Measurements from ENCODE around the gene ABTB1.

The ABTB1 gene

DNA sequence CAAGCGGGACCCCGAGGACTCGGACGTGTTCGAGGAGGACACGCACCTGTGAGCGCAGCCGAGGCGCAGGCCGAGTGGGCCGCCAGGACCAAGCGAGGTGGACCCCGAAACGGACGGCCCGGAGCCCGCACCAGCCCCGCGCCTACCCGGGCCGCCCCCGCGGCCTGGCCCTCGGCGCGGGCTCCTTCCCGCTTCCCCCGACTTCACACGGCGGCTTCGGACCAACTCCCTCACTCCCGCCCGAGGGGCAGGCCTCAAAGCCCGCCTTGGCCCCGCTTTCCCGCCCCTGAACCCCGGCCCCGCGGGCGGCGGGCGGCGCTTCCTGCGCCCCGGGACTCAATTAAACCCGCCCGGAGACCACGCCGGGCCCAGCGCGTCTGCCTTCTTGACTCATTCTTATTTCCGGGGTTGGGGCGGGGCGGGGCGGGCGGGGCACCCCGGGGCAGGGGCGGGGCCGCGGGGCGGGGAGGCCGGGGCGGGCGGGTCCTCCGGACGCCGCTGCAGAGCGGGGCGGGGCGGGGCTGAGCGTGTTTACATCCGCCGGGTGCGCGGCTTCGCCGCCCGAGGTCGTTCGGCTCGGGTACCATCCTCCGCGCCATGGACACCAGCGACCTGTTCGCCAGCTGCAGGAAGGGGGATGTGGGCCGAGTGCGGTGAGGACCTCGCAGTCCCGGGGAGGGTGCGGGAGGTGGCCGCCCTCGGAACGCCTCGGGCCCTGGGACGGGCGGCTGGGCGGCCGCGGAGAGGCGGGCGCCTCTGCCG is at the start of gene ABTB1:
ABTB1 (plus strand) TSS at position 524 of the 762 bp plus-strand sequence; CDS start at position 598, 74 bp downstream.
- DNase-seq (ENCODE audit: extremely low read depth, insufficient read length), result peak; percentile 86
- no peaks in the 10 kb centered on the region for H3K27me3 ChIP-seq (replicated peaks; ENCODE audit: control insufficient read depth, insufficient read depth, low read length)
- no peaks in the 10 kb centered on the region for H3K36me3 ChIP-seq (ENCODE audit: control insufficient read depth, insufficient read depth, low read length)
- H3K4me3 ChIP-seq (replicated peaks; ENCODE audit: low read depth, low read length), result peak within 1 kb of the TSS; percentile 81
- TF ChIP-seq, protein P1, sequence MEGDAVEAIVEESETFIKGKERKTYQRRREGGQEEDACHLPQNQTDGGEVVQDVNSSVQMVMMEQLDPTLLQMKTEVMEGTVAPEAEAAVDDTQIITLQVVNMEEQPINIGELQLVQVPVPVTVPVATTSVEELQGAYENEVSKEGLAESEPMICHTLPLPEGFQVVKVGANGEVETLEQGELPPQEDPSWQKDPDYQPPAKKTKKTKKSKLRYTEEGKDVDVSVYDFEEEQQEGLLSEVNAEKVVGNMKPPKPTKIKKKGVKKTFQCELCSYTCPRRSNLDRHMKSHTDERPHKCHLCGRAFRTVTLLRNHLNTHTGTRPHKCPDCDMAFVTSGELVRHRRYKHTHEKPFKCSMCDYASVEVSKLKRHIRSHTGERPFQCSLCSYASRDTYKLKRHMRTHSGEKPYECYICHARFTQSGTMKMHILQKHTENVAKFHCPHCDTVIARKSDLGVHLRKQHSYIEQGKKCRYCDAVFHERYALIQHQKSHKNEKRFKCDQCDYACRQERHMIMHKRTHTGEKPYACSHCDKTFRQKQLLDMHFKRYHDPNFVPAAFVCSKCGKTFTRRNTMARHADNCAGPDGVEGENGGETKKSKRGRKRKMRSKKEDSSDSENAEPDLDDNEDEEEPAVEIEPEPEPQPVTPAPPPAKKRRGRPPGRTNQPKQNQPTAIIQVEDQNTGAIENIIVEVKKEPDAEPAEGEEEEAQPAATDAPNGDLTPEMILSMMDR (IDR thresholded peaks at IDR 0.05; ENCODE audit: insufficient read depth, low read length, poor library complexity, severe bottlenecking), result no peak

GRCh38 chr3:127624063-127624462 is 48.7 kb upstream of the ABTB1 start:
- no peak for DNase-seq (ENCODE audit: extremely low read depth, insufficient read length)
- H3K27me3 ChIP-seq (replicated peaks; ENCODE audit: control insufficient read depth, insufficient read depth, low read length), result peaks cover 5% of the 10 kb centered on the region
- H3K36me3 ChIP-seq (ENCODE audit: control insufficient read depth, insufficient read depth, low read length), result peaks cover 17% of the 10 kb centered on the region
- no peak overlapping the region for H3K4me3 ChIP-seq (replicated peaks; ENCODE audit: low read depth, low read length)
- TF ChIP-seq, protein P1 (IDR thresholded peaks at IDR 0.05; ENCODE audit: insufficient read depth, low read length, poor library complexity, severe bottlenecking), result no peak

- no peak for DNase-seq (ENCODE audit: extremely low read depth, insufficient read length)
- Histone ChIP-seq H3K27me3 (replicated peaks; ENCODE audit: control insufficient read depth, insufficient read depth, low read length) (peaks cover 6% of the 10 kb centered on the region), H3K4me3 (replicated peaks; ENCODE audit: low read depth, low read length) (no peak overlapping the region), H3K36me3 (ENCODE audit: control insufficient read depth, insufficient read depth, low read length) (peaks cover 11% of the 10 kb centered on the region)
- TF ChIP-seq, protein P1 (IDR thresholded peaks at IDR 0.05; ENCODE audit: insufficient read depth, low read length, poor library complexity, severe bottlenecking), result no peak
Observed at GRCh38 chr3:127625821-127626220, 46.9 kb upstream of the ABTB1 start.

GRCh38 chr3:127628426-127628787 is 44.3 kb upstream of the ABTB1 start:
- TF ChIP-seq, protein P1 (IDR thresholded peaks at IDR 0.05; ENCODE audit: insufficient read depth, low read length, poor library complexity, severe bottlenecking), result no peak
- no peak overlapping the region for H3K4me3 ChIP-seq (replicated peaks; ENCODE audit: low read depth, low read length)
- peaks cover 7% of the 10 kb centered on the region for H3K27me3 ChIP-seq (replicated peaks; ENCODE audit: control insufficient read depth, insufficient read depth, low read length)
- H3K36me3 ChIP-seq (ENCODE audit: control insufficient read depth, insufficient read depth, low read length), result no peaks in the 10 kb centered on the region
- DNase-seq (ENCODE audit: extremely low read depth, insufficient read length), result no peak

- TF ChIP-seq, protein P1 (IDR thresholded peaks at IDR 0.05; ENCODE audit: insufficient read depth, low read length, poor library complexity, severe bottlenecking), result no peak
- Histone ChIP-seq H3K4me3 (replicated peaks; ENCODE audit: low read depth, low read length) (peak within 1 kb of the TSS; percentile 65), H3K27me3 (replicated peaks; ENCODE audit: control insufficient read depth, insufficient read depth, low read length) (peaks cover 7% of the 10 kb centered on the region), H3K36me3 (ENCODE audit: control insufficient read depth, insufficient read depth, low read length) (no peaks in the 10 kb centered on the region)
- DNase-seq (ENCODE audit: extremely low read depth, insufficient read length), result peak; percentile 64
Observed at GRCh38 chr3:127628788-127629466, 43.8 kb upstream of the ABTB1 start, which contains the start of gene PODXL2. PODXL2 (plus strand) TSS chr3:127629185; CDS start chr3:127629220, 35 bp downstream.
